CD14-positive monocyte (primary cell): ENCODE data around the gene SPHK1. TPM values are rescaled to one million over a fixed set of nuclear protein-coding genes. Genes with fewer than 3 reads are reported as not detected.
A peak's percentile ranks its signal among the peaks of the same experiment; 100 is the strongest.

ENCODE experiments used
- DNase-seq, 3 donors: peaks; one replicate each; pipeline ENCODE4 v3.0.0-alpha.2; 2011 to 2022
- H2AFZ ChIP-seq: 2 replicates; pipeline ENCODE4 v1.6.0; 2012; ENCODE audit warnings: mild to moderate bottlenecking, low read depth, low read length, inconsistent platforms; ENCODE audit not compliant: insufficient read depth, poor library complexity, severe bottlenecking
- H3K27ac ChIP-seq, 2 donors: 1 replicate in 1 of 2; 2 replicates in 1 of 2; pipeline ENCODE4 v1.5.1; 2012 to 2013; ENCODE audit warnings: low read length in 2 of 2, control low read depth in 1 of 2, inconsistent platforms in 1 of 2, low read depth in 1 of 2, mild to moderate bottlenecking in 1 of 2
- H3K27me3 ChIP-seq, 2 donors: one replicate each; pipeline versions ENCODE4 v1.6.0 to v1.6.1; 2011 to 2013; ENCODE audit warnings: low read length in 2 of 2; ENCODE audit not compliant: control insufficient read depth in 2 of 2, insufficient read depth in 2 of 2
- H3K36me3 ChIP-seq, 2 donors: replicated peaks in 1 of 2; 1 replicate in 1 of 2; 2 replicates in 1 of 2; pipeline versions ENCODE4 v1.5.1 to v1.6.1; 2012 to 2013; ENCODE audit warnings: low read length in 2 of 2, control low read depth in 1 of 2, inconsistent platforms in 1 of 2, mild to moderate bottlenecking in 1 of 2; ENCODE audit not compliant: insufficient read depth in 2 of 2, control insufficient read depth in 1 of 2
- H3K4me1 ChIP-seq, 2 donors: 1 replicate in 1 of 2; 2 replicates in 1 of 2; pipeline versions ENCODE4 v1.5.1 to v1.6.1; 2012 to 2013; ENCODE audit warnings: low read length in 2 of 2, control low read depth in 1 of 2, inconsistent platforms in 1 of 2, mild to moderate bottlenecking in 1 of 2, moderate library complexity in 1 of 2; ENCODE audit not compliant: insufficient read depth in 2 of 2, control insufficient read depth in 1 of 2
- H3K4me2 ChIP-seq: replicated peaks from 2 replicates; pipeline ENCODE3; 2012; ENCODE audit warnings: low read length, moderate library complexity, mild to moderate bottlenecking; ENCODE audit not compliant: poor library complexity, severe bottlenecking; ENCODE audit errors: extremely low read depth
- H3K4me3 ChIP-seq, 3 experiments: fragments of 200-600 bp in 1 of 3; sonication (generic) in 1 of 3; replicated peaks in 1 of 3; 1 replicate in 2 of 3; 2 replicates in 1 of 3; pipeline ENCODE4 v1.5.1; 2011 to 2013; ENCODE audit warnings: low read length in 3 of 3, mild to moderate bottlenecking in 3 of 3, control low read depth in 2 of 3, low read depth in 2 of 3, inconsistent platforms in 1 of 3, moderate library complexity in 1 of 3
- H3K79me2 ChIP-seq: 2 replicates; pipeline ENCODE4 v1.6.0; 2012; ENCODE audit warnings: mild to moderate bottlenecking, control low read depth, inconsistent platforms, low read length, moderate library complexity; ENCODE audit not compliant: insufficient read depth
- H3K9ac ChIP-seq: 2 replicates; pipeline ENCODE4 v1.6.0; 2017; ENCODE audit warnings: low read length, mild to moderate bottlenecking; ENCODE audit not compliant: insufficient read depth, poor library complexity, severe bottlenecking
- H3K9me3 ChIP-seq, 2 donors: replicated peaks in 1 of 2; 1 replicate in 1 of 2; 2 replicates in 1 of 2; pipeline versions ENCODE4 v1.5.1 to v1.6.1; 2012 to 2013; ENCODE audit warnings: low read length in 2 of 2, control low read depth in 1 of 2; ENCODE audit not compliant: control insufficient read depth in 1 of 2, insufficient read depth in 1 of 2
- H4K20me1 ChIP-seq: 2 replicates; pipeline ENCODE4 v1.6.0; 2012; ENCODE audit warnings: mild to moderate bottlenecking, low read length, control low read depth, moderate library complexity; ENCODE audit not compliant: insufficient read depth
- H3K27ac Mint-ChIP-seq, 7 donors: one replicate each; pipeline ENCODE4 v1.8.0; 2020; ENCODE audit warnings: mild to moderate bottlenecking in 7 of 7, mixed read lengths in 7 of 7, moderate library complexity in 6 of 7, inconsistent platforms in 2 of 7
- H3K27me3 Mint-ChIP-seq, 3 donors: one replicate each; pipeline ENCODE4 v1.8.0; 2021 to 2022; ENCODE audit warnings: low read depth in 3 of 3, mild to moderate bottlenecking in 3 of 3, mixed read lengths in 3 of 3, moderate library complexity in 3 of 3, inconsistent platforms in 1 of 3
- H3K36me3 Mint-ChIP-seq, 2 donors: one replicate each; pipeline ENCODE4 v1.8.0; 2020; ENCODE audit warnings: mixed read lengths in 2 of 2, inconsistent platforms in 1 of 2, mild to moderate bottlenecking in 1 of 2
- H3K4me1 Mint-ChIP-seq: one replicate; pipeline ENCODE4 v1.8.0; 2020; ENCODE audit warnings: mild to moderate bottlenecking, mixed read lengths
- H3K4me3 Mint-ChIP-seq, 2 donors: one replicate each; pipeline ENCODE4 v1.8.0; 2020; ENCODE audit warnings: mild to moderate bottlenecking in 2 of 2, mixed read lengths in 2 of 2, moderate library complexity in 1 of 2
- H3K9me3 Mint-ChIP-seq, 7 donors: one replicate each; pipeline ENCODE4 v1.8.0; 2020 to 2022; ENCODE audit warnings: mixed read lengths in 7 of 7, mild to moderate bottlenecking in 6 of 7, moderate library complexity in 6 of 7, inconsistent platforms in 2 of 7
- CTCF ChIP-seq: fragments of 200-600 bp; IDR thresholded peaks from one replicate; pipeline ENCODE4 v1.8.0; 2022; ENCODE audit warnings: antibody characterized with exemption, mild to moderate bottlenecking
- WGBS: methylation state at CpG from one replicate; pipeline ENCODE4 v1.1.5; 2013; ENCODE audit warnings: missing lambda C conversion rate; ENCODE audit not compliant: insufficient coverage; 5-methylcytosine and 5-hydroxymethylcytosine counted together
- intact Hi-C, 2 donors: fragments of 100-400 bp; cut with micrococcal nuclease; formaldehyde crosslinking; loops; one replicate each; pipeline versions ENCODE4 v1.15.0 to v1.15.1; 2023
- polyA plus RNA-seq, 3 donors: library from polyadenylated mRNA; depleted of rRNA in 1 of 3; unstranded in 2 of 3; stranded (reverse) in 1 of 3; fragments of 300-500 nt in 2 of 3; fragments of >200 nt in 1 of 3; fragmentation: Illumina TruSeq in 2 of 3; gene quantifications; 1 replicate in 2 of 3; 2 replicates in 1 of 3; pipeline ENCODE4 v1.2.3, GENCODE V29; 2012 to 2021

SPHK1 gene
- polyA plus RNA-seq, 3 donors = 12.9 to 33.9 (median 19.1) TPM

DNA sequence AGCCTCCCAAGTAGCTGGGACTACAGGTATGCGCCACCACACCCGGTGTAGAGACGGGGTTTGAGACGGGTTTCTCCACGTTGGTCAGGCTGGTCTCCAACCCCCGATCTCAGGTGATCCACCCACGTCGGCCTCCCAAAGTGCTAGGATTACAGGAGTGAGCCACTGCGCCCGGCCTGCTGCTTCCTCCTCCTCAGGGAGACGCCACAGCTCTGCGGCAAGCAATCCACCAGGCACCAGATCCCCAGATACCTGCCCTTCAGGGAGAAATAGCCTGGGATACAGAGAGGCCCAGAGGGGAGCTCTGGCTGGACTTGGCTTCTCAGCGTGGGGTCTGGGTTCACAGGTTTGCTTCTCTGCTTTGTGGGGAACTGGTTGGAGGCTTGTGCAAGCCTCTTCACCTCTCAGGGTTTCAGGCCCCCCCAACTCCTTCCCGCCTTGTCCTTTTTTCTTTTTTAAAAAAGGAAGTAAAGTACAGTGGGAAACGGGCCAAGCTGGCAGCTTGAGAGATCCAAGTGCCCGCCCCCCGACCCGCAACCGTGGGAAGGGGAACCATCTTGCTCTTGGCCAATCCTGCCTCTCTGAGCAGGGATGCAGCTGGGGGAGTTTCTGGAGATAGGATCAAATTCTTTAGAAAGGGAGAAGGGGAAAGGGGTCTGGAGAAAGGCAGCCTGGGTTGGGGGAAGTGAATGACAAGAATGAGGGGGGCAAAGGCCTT lies 2.6 kb upstream of the SPHK1 start:
- Histone ChIP-seq H3K36me3 (no peaks in the 10 kb centered on the region), H3K27ac (peak overlapping the region; percentile 90 to 96), H3K79me2 (no peaks in the 10 kb centered on the region), H3K9me3 (no peaks in the 10 kb centered on the region), H4K20me1 (peaks cover 16% of the 10 kb centered on the region), H3K9ac (peak overlapping the region; percentile 87), H3K27me3 (peaks cover 0 to 11% of the 10 kb centered on the region in 2 donors), H2AFZ (peak overlapping the region; percentile 81), H3K4me3 (peak overlapping the region; percentile 75 to 86 (median 75)), H3K4me2 (peak overlapping the region; percentile 82), H3K4me1 (peaks cover 44 to 68% of the 10 kb centered on the region in 2 donors)
- Mint-ChIP-seq H3K36me3 (peaks cover 5 to 10% of the 10 kb centered on the region in 2 donors), H3K27ac (peak overlapping the region; percentile 87 to 97 (median 93)), H3K4me1 (peaks cover 40% of the 10 kb centered on the region), H3K27me3 (peaks cover 4 to 17% (median 9%) of the 10 kb centered on the region in 3 donors), H3K9me3 (peaks cover 0 to 2% (median 0%) of the 10 kb centered on the region in 7 donors), H3K4me3 (peak overlapping the region; percentile 96 to 97)
- DNase-seq = peak; percentile 69 to 82 (median 82)
- intact Hi-C loops = loop anchor here in 1 of 2 donors (5.0 to 10.0 kb wide), 2 partner anchors 79 to 123 kb away; partner anchors contain the start of gene RHBDF2
- WGBS = 0% methylated on average over 5 of the region's 19 CpGs
- TF ChIP-seq CTCF = no peak

GRCh38 chr17:76382351-76382802 lies 2.0 kb upstream of the SPHK1 start:
- Histone ChIP-seq H3K79me2 (no peaks in the 10 kb centered on the region), H3K4me3 (peak overlapping the region; percentile 75 to 86 (median 75)), H3K9ac (peak overlapping the region; percentile 87), H3K27ac (peak overlapping the region; percentile 90 to 96), H3K36me3 (no peaks in the 10 kb centered on the region), H2AFZ (peak overlapping the region; percentile 81), H3K4me2 (peak overlapping the region; percentile 82), H3K27me3 (peaks cover 0 to 11% of the 10 kb centered on the region in 2 donors), H3K4me1 (peaks cover 44 to 65% of the 10 kb centered on the region in 2 donors), H3K9me3 (no peaks in the 10 kb centered on the region), H4K20me1 (peaks cover 21% of the 10 kb centered on the region)
- intact Hi-C loops = loop anchor here in 1 of 2 donors (5.0 to 10.0 kb wide), 2 partner anchors 80 to 122 kb away; partner anchors contain the start of gene RHBDF2
- Mint-ChIP-seq H3K27ac (peak overlapping the region; percentile 87 to 97 (median 93)), H3K4me1 (peaks cover 36% of the 10 kb centered on the region), H3K9me3 (peaks cover 0 to 2% (median 0%) of the 10 kb centered on the region in 7 donors), H3K27me3 (peaks cover 4 to 17% (median 9%) of the 10 kb centered on the region in 3 donors), H3K4me3 (peak overlapping the region; percentile 96 to 97), H3K36me3 (peaks cover 10 to 16% of the 10 kb centered on the region in 2 donors)
- peak; percentile 24 to 51 (median 29) for DNase-seq
- no peak for TF ChIP-seq CTCF
- WGBS = 5% methylated on average over 19 of the region's 21 CpGs
